Central memory CD8-positive, alpha-beta T cell (primary cell): Measurements from ENCODE around the gene UBA52.

ENCODE experiments used
- ATAC-seq: fragments of 150-1000 bp; cut with Tn5 transposase; replicated peaks from 2 replicates; pipeline ENCODE4 v1.10.0; 2022; ENCODE audit warnings: mild to moderate bottlenecking, moderate FRiP score, moderate number of reproducible peaks; ENCODE audit not compliant: poor library complexity, severe bottlenecking; ENCODE audit errors: extremely low read depth
- DNase-seq, 2 donors: peaks; one replicate each; pipeline ENCODE4 v3.0.0; 2021; ENCODE audit warnings: low spot score in 2 of 2
- H3K27ac Mint-ChIP-seq: one replicate; pipeline ENCODE4 v1.8.0; 2022; ENCODE audit warnings: low read depth, mild to moderate bottlenecking, moderate library complexity, mixed read lengths
- H3K27me3 Mint-ChIP-seq: one replicate; pipeline ENCODE4 v1.8.0; 2022; ENCODE audit warnings: mixed read lengths
- H3K36me3 Mint-ChIP-seq: one replicate; pipeline ENCODE4 v1.8.0; 2022; ENCODE audit warnings: mild to moderate bottlenecking, moderate library complexity, mixed read lengths; ENCODE audit not compliant: insufficient read depth
- H3K4me1 Mint-ChIP-seq: one replicate; pipeline ENCODE4 v1.8.0; 2022; ENCODE audit warnings: mixed read lengths
- H3K4me3 Mint-ChIP-seq: one replicate; pipeline ENCODE4 v1.8.0; 2022; ENCODE audit warnings: mild to moderate bottlenecking, moderate library complexity, mixed read lengths
- H3K9me3 Mint-ChIP-seq: one replicate; pipeline ENCODE4 v1.8.0; 2022; ENCODE audit warnings: mixed read lengths

UBA52 gene

DNA sequence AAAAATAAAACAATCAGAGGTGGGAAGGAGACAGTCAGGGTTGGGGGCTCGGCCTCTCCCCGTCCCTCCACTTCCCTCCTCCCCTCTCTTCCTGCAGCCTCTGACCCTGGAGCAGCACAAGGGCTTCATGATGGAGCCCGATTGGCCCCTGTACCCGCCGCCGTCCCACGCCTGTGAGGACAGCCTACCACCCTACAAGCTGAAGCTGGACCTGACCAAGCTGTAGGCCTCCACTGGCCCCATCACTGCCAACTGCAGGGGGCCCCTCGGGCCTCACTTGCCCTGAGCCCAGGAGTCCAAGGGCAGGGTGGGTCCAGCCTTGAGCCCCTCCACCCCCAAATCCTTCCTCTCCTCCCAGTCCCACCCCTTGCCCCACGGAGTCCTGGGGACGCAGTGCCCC lies 48.7 kb downstream of the UBA52 start:
- Mint-ChIP-seq H3K4me3 (no peak overlapping the region), H3K9me3 (no peaks in the 10 kb centered on the region), H3K36me3 (peaks cover 3% of the 10 kb centered on the region), H3K27ac (no peak overlapping the region), H3K27me3 (peaks cover 39% of the 10 kb centered on the region), H3K4me1 (no peaks in the 10 kb centered on the region)
- ATAC-seq (no peak), DNase-seq (no peak)

DNA sequence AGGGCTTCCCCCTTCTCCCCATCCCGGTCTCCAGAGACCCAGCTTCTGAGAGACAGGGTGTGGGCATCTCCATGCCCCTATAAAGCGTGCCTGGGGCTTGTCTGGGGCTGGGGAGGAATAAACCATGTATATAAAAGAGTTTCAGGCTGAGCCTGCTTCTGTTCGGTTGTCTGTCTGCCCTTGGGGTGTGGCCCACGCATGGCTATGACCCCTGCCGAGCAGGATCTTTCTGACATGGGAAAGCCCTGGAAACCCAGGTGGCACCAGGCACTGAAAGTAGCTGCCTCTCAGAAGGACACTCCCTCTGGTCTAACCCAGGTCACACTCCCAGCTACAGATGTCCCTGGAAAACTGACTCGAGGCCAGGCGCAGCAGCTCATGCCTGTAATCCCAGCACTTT lies 49.2 kb downstream of the UBA52 start:
- Mint-ChIP-seq H3K27ac (no peak overlapping the region), H3K27me3 (peaks cover 33% of the 10 kb centered on the region), H3K9me3 (no peaks in the 10 kb centered on the region), H3K36me3 (peaks cover 3% of the 10 kb centered on the region), H3K4me3 (no peak overlapping the region), H3K4me1 (no peaks in the 10 kb centered on the region)
- DNase-seq (no peak), ATAC-seq (no peak)

DNA sequence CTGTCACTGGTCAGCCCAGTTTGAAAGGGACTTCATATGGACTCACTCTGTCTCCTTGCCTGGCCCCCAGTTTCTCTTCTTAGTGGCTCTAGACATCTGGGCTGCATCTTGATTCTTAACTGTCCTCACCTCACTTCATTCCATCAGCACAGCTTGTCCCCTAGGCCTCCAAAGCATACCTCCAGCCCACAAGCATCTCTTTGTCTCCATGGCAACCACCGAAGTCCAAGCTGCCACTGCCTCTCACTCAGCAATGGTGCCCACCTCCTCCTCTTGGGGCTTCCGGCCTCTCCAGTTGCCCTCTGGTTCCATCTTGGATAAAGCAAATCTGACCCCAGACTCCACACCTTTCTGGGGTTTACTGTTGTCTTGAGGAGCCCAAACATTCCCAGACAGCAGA lies 55.2 kb downstream of the UBA52 start:
- DNase-seq (no peak), ATAC-seq (no peak)
- peaks cover 27% of the 10 kb centered on the region for H3K27me3 Mint-ChIP-seq
- H3K36me3 Mint-ChIP-seq, result no peaks in the 10 kb centered on the region
- H3K9me3 Mint-ChIP-seq, result no peaks in the 10 kb centered on the region
- H3K27ac Mint-ChIP-seq, result no peak overlapping the region
- no peak overlapping the region for H3K4me3 Mint-ChIP-seq
- no peaks in the 10 kb centered on the region for H3K4me1 Mint-ChIP-seq
